OCI-M2 (cell line): ENCODE measurements around the gene TMUB1.

Source experiments
- DNase-seq: peaks from one replicate; lab custom pipeline; 2025; ENCODE audit not compliant: unreplicated experiment; lab: John Stamatoyannopoulos, UW

TMUB1 gene

GRCh38 chr7:151121380-151122170 is 38.3 kb upstream of the TMUB1 start:
- no peak for DNase-seq

GRCh38 chr7:151120896-151121295 is 37.6 kb upstream of the TMUB1 start:
- DNase-seq: no peak

- no peak for DNase-seq
These were observed 36.6 kb upstream of the TMUB1 start for GRCh38 chr7:151119902-151120301.

- DNase-seq: no peak
These were observed 35.7 kb upstream of the TMUB1 start for GRCh38 chr7:151119055-151119415.

GRCh38 chr7:151118108-151119054 is 35.1 kb upstream of the TMUB1 start:
- no peak for DNase-seq

GRCh38 chr7:151117565-151117964 is 34.3 kb upstream of the TMUB1 start:
- no peak for DNase-seq

GRCh38 chr7:151116603-151117440 is 33.5 kb upstream of the TMUB1 start:
- no peak for DNase-seq

- no peak for DNase-seq
These were observed 32.6 kb upstream of the TMUB1 start for GRCh38 chr7:151115836-151116418.

GRCh38 chr7:151115121-151115835 is 32.0 kb upstream of the TMUB1 start:
- DNase-seq: no peak

- DNase-seq: no peak
These were observed 31.1 kb upstream of the TMUB1 start for GRCh38 chr7:151114151-151115090.

GRCh38 chr7:151113344-151114150 is 30.3 kb upstream of the TMUB1 start:
- no peak for DNase-seq

GRCh38 chr7:151110941-151111645 is 27.8 kb upstream of the TMUB1 start:
- DNase-seq: no peak

GRCh38 chr7:151110236-151110940 is 27.1 kb upstream of the TMUB1 start:
- no peak for DNase-seq

GRCh38 chr7:151109094-151110048 is 26.1 kb upstream of the TMUB1 start:
- DNase-seq: no peak

GRCh38 chr7:151107882-151108281 is 24.6 kb upstream of the TMUB1 start:
- DNase-seq: no peak
